Inflammatory macrophage treated with lipopolysaccharide for 1 hour (primary cell): ENCODE measurements around the gene TTL.
"Not testable (repeated sequence)": the region's sequence is repeated elsewhere in the genome, so short reads cannot be mapped to it uniquely, and the experiment has no call there.

Source experiments
- DNase-seq, 2 donors: peaks; one replicate each; pipeline ENCODE4 v3.0.0-alpha.2; 2020 to 2022

Gene TTL

GRCh38 chr2:112476434-112476833 lies 5.5 kb upstream of the TTL start:
- no peak for DNase-seq

- DNase-seq = no peak
Observed at GRCh38 chr2:112480530-112481049, 1.4 kb upstream of the TTL start.

- peak; percentile 67 to 70 for DNase-seq
Observed at GRCh38 chr2:112481050-112481527, 867 bp upstream of the TTL start.

GRCh38 chr2:112482309-112483041 lies 519 bp downstream of the TTL start:
- DNase-seq = peak; percentile 15 to 30

- DNase-seq = peak; percentile 20 to 58
Observed at GRCh38 chr2:112483042-112483473, 1.1 kb downstream of the TTL start.

GRCh38 chr2:112483831-112484230 lies 1.9 kb downstream of the TTL start:
- peak; percentile 39 to 41 for DNase-seq

- no peak for DNase-seq
Observed at GRCh38 chr2:112485849-112486248, 3.9 kb downstream of the TTL start.

- no peak for DNase-seq
Observed at GRCh38 chr2:112486895-112487294, 4.9 kb downstream of the TTL start.

GRCh38 chr2:112487444-112487961 lies 5.5 kb downstream of the TTL start:
- DNase-seq = no peak

GRCh38 chr2:112488201-112488600 lies 6.2 kb downstream of the TTL start:
- no peak for DNase-seq

- DNase-seq = no peak
Observed at GRCh38 chr2:112491946-112492345, 10.0 kb downstream of the TTL start.

- DNase-seq = no peak
Observed at GRCh38 chr2:112493048-112493447, 11.1 kb downstream of the TTL start.

GRCh38 chr2:112493858-112494648 lies 12.1 kb downstream of the TTL start:
- no peak for DNase-seq

- DNase-seq = no peak
Observed at GRCh38 chr2:112494828-112495227, 12.9 kb downstream of the TTL start.

- DNase-seq = not testable (repeated sequence)
Observed at GRCh38 chr2:112495878-112496277, 13.9 kb downstream of the TTL start.

GRCh38 chr2:112500850-112501484 lies 19.0 kb downstream of the TTL start:
- DNase-seq = peak; percentile 42 to 66

- not testable (repeated sequence) for DNase-seq
Observed at GRCh38 chr2:112509239-112509998, 27.5 kb downstream of the TTL start.

- no peak for DNase-seq
Observed at GRCh38 chr2:112516801-112517200, 34.8 kb downstream of the TTL start.

- no peak for DNase-seq
Observed at GRCh38 chr2:112518807-112519206, 36.9 kb downstream of the TTL start.

GRCh38 chr2:112519506-112519905 lies 37.5 kb downstream of the TTL start:
- DNase-seq = no peak

GRCh38 chr2:112520234-112520783 lies 38.4 kb downstream of the TTL start:
- no peak for DNase-seq

GRCh38 chr2:112523291-112523777 lies 41.4 kb downstream of the TTL start:
- no peak for DNase-seq
